ENCODE results near the gene CST2.

DNA sequence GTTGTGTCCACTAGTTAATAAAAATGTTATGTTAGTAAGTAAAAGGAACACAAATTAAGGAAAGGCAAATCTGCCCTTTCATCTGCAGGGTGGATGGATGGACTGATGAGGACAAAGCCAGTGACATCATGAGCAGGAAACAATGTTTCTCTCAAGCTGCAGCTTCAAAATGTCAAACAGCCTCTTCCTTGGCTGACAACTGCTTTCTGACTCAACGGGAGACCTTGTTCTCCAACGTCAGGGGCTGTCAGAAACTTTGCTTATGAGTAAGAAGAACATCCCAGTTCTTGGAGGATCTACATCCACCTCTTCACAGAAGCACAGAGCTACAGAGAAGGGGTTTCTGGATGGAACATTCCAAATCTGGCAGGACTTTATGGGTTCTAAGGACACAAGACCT, 6.0 kb downstream of the CST2 start:
- TF ChIP-seq CTCF (conservative IDR thresholded peaks at IDR 0.05 in 1 of 2, IDR thresholded peaks at IDR 0.05 in 1 of 2; ENCODE audit: extremely low read depth in 1 of 2, insufficient read depth in 1 of 2, low read depth in 1 of 2, low read length in 2 of 2) (no peak), EZH2 (IDR thresholded peaks at IDR 0.05; ENCODE audit: borderline replicate concordance, low read length) (no peak)

All from mammary epithelial cell (primary cell).